Endothelial cell of umbilical vein (primary cell): ENCODE data around the gene WASF3. TPM values are rescaled to one million over a fixed set of nuclear protein-coding genes. Genes with fewer than 3 reads are reported as not detected.
A peak's percentile ranks its signal among the peaks of the same experiment; 100 is the strongest.

ENCODE experiments used
- BruUV-seq: library from RNA; stranded (reverse); fragments of 400-500 nt; replicated peaks from 2 replicates; lab custom pipeline; 2021; lab: Mats Ljungman, UMichigan
- CTCF ChIA-PET: fragments of 300-600, 350-600 bp; sonication (Branson Sonifier 250); formaldehyde crosslinking; loops from one replicate; lab custom pipeline; 2021; ENCODE audit warnings: antibody characterized with exemption, inconsistent platforms; lab: Charles Lee
- POLR2A ChIA-PET: fragments of 300-600, 350-600 bp; sonication (Branson Sonifier 250); formaldehyde crosslinking; loops from one replicate; lab custom pipeline; 2021; ENCODE audit warnings: antibody characterized with exemption, inconsistent platforms; lab: Charles Lee
- DNase-seq: peaks from one replicate; pipeline ENCODE4 v3.0.0-alpha.2; 2011; ENCODE audit warnings: low read depth, low spot score
- FAIRE-seq: peaks from 2 replicates; lab custom pipeline; 2011; peaks lifted over from hg19 to GRCh38; lab: Jason Lieb, UNC
- H2AFZ ChIP-seq: 2 replicates; pipeline ENCODE4 v1.6.0; 2012; ENCODE audit warnings: low read depth, low read length, control low read depth, inconsistent platforms
- H3K27ac ChIP-seq: 2 replicates; pipeline ENCODE4 v1.5.1; 2011; ENCODE audit warnings: low read depth, mild to moderate bottlenecking, control low read depth, low read length, moderate library complexity; ENCODE audit not compliant: insufficient read depth
- H3K27me3 ChIP-seq, 2 experiments: 2 replicates each; pipeline versions ENCODE4 v1.6.0 to v1.6.1; 2011; ENCODE audit warnings: low read length in 2 of 2, mixed read lengths in 1 of 2; ENCODE audit not compliant: control insufficient read depth in 2 of 2, insufficient read depth in 2 of 2
- H3K36me3 ChIP-seq, 2 experiments: 2 replicates in 1 of 2; 3 replicates in 1 of 2; pipeline ENCODE4 v1.5.1; 2011; ENCODE audit warnings: low read length in 2 of 2, mild to moderate bottlenecking in 1 of 2, moderate library complexity in 1 of 2; ENCODE audit not compliant: control insufficient read depth in 2 of 2, insufficient read depth in 2 of 2; ENCODE audit errors: extremely low read depth in 1 of 2
- H3K4me1 ChIP-seq: 3 replicates; pipeline ENCODE4 v1.5.1; 2011; ENCODE audit warnings: mild to moderate bottlenecking, low read length; ENCODE audit not compliant: control insufficient read depth, insufficient read depth; ENCODE audit errors: extremely low read depth
- H3K4me2 ChIP-seq: 2 replicates; pipeline ENCODE4 v1.6.1; 2011; ENCODE audit warnings: low read length, control low read depth, mixed read lengths; ENCODE audit not compliant: insufficient read depth
- H3K4me3 ChIP-seq, 3 experiments: fragments of 200-600 bp in 1 of 3; sonication (generic), shearing (Covaris generic) in 1 of 3; replicated peaks in 1 of 3; 2 replicates each; pipeline ENCODE4 v1.5.1; 2011 to 2016; ENCODE audit warnings: control low read depth in 3 of 3, low read length in 3 of 3, mild to moderate bottlenecking in 2 of 3, inconsistent platforms in 1 of 3, low read depth in 1 of 3, moderate library complexity in 1 of 3; ENCODE audit not compliant: insufficient read depth in 1 of 3
- H3K79me2 ChIP-seq: 2 replicates; pipeline ENCODE4 v1.6.0; 2012; ENCODE audit warnings: low read length, inconsistent platforms; ENCODE audit not compliant: control insufficient read depth, insufficient read depth
- H3K9ac ChIP-seq: replicated peaks from 2 replicates; pipeline ENCODE3; 2011; ENCODE audit warnings: low read length, control low read depth; ENCODE audit not compliant: insufficient read depth; ENCODE audit errors: extremely low read depth
- H3K9me1 ChIP-seq: replicated peaks from 3 replicates; pipeline ENCODE4 v1.6.0; 2011; ENCODE audit warnings: mild to moderate bottlenecking, low read length; ENCODE audit not compliant: control insufficient read depth, insufficient read depth; ENCODE audit errors: extremely low read depth
- H3K9me3 ChIP-seq: replicated peaks from 2 replicates; pipeline ENCODE4 v1.5.1; 2012; ENCODE audit warnings: low read length, inconsistent platforms; ENCODE audit not compliant: control insufficient read depth, insufficient read depth
- H4K20me1 ChIP-seq: replicated peaks from 2 replicates; pipeline ENCODE3; 2011; ENCODE audit warnings: mild to moderate bottlenecking, low read length; ENCODE audit not compliant: control insufficient read depth, insufficient read depth; ENCODE audit errors: extremely low read depth
- EZH2 ChIP-seq: IDR thresholded peaks from 2 replicates; pipeline ENCODE4 v1.6.1; 2012; ENCODE audit warnings: borderline replicate concordance, low read depth, mild to moderate bottlenecking, moderate library complexity, low read length, inconsistent platforms; ENCODE audit not compliant: severe bottlenecking
- FOS ChIP-seq: IDR thresholded peaks from 2 replicates; pipeline ENCODE4 v1.6.1; 2011; ENCODE audit warnings: mild to moderate bottlenecking, low read length, moderate library complexity, borderline replicate concordance; ENCODE audit not compliant: insufficient read depth
- GATA2 ChIP-seq: IDR thresholded peaks from 2 replicates; pipeline ENCODE4 v1.7.0; 2011; ENCODE audit warnings: low read depth, mild to moderate bottlenecking, moderate library complexity, mixed read lengths, low read length; ENCODE audit not compliant: insufficient read length, insufficient read depth
- JUN ChIP-seq: IDR thresholded peaks from 2 replicates; pipeline ENCODE4 v1.6.1; 2011; ENCODE audit warnings: borderline replicate concordance, low read depth; ENCODE audit not compliant: insufficient read length, insufficient read depth
- MAX ChIP-seq: IDR thresholded peaks from 2 replicates; pipeline ENCODE4 v1.6.1; 2011; ENCODE audit not compliant: insufficient read depth, insufficient read length
- MYC ChIP-seq: IDR thresholded peaks from one replicate; pipeline ENCODE4 v1.6.1; 2011; ENCODE audit warnings: mild to moderate bottlenecking, low read depth, low read length
- POLR2A ChIP-seq: IDR thresholded peaks from 2 replicates; pipeline ENCODE4 v1.6.1; 2012; ENCODE audit warnings: low read depth, mild to moderate bottlenecking, control low read depth, low read length
- POLR2AphosphoS5 ChIP-seq: IDR thresholded peaks from 2 replicates; pipeline ENCODE4 v1.6.1; 2012; ENCODE audit warnings: low read depth, mild to moderate bottlenecking, control low read depth, low read length, moderate library complexity; ENCODE audit not compliant: insufficient read depth
- dilution Hi-C: fragments of 300-500 bp; cut with MboI; formaldehyde crosslinking; loops from one replicate; pipeline ENCODE4 v1.15.0; 2019; ENCODE audit warnings: low sequenced_read_pairs; ENCODE audit not compliant: extremely low pct_ligation_motif_present
- intact Hi-C: fragments of 100-400 bp; cut with micrococcal nuclease; formaldehyde crosslinking; loops from one replicate; pipeline ENCODE4 v1.10.0; 2022
- polyA plus RNA-seq, 4 experiments: library from polyadenylated mRNA; depleted of rRNA in 3 of 4; stranded (reverse) in 3 of 4; unstranded in 1 of 4; fragments of >200 nt; gene quantifications; 2 replicates each; pipeline versions ENCODE4 v1.2.1 to v1.2.3, GENCODE V29; 2011 to 2012; ENCODE audit warnings: missing spikeins in 1 of 4
- total RNA-seq: library from RNA; stranded (reverse); gene quantifications from 2 replicates; pipeline ENCODE4 v1.2.3, GENCODE V29; 2021
- TF ChIP-seq, protein P1 (sequence below), 2 donors: IDR thresholded peaks; 1 replicate in 1 of 2; 2 replicates in 1 of 2; pipeline ENCODE4 v1.5.1; 2011; ENCODE audit warnings: low read length in 2 of 2, mild to moderate bottlenecking in 2 of 2, moderate library complexity in 2 of 2, control low read depth in 1 of 2, inconsistent platforms in 1 of 2, low read depth in 1 of 2; ENCODE audit not compliant: insufficient read depth in 1 of 2; ENCODE audit errors: extremely low read depth in 1 of 2

Gene WASF3
- total and polyA plus RNA-seq, 2 donors (not counting 3 experiments of a cell fraction or from before 2014, with no cell fraction given) = 18.5 to 32.4 TPM

DNA sequence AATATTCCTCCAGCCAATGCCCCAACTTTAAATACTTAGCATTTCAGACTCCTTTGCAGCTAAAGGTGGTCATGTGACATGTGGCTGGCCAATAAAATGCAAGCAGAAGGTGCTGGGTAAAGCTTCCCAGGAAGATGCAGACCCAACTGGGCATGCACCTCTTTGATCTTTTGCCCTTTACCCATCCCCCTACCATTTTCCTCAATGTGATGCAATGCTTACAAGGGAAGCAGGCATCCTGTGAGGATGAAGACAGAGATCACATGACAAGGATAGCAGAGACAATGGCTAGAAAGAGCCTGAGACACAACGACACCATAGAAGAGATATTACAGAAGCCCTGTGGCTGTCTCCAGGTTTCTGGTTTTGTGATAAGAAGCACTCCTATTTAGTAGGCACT is 2.1 kb upstream of the WASF3 start:
- H3K79me2 ChIP-seq = peaks cover 21% of the 10 kb centered on the region
- H2AFZ ChIP-seq = no peak overlapping the region
- H4K20me1 ChIP-seq = no peaks in the 10 kb centered on the region
- H3K4me1 ChIP-seq = peaks cover 15% of the 10 kb centered on the region
- dilution Hi-C loops = no loop called here
- no peak overlapping the region for H3K4me2 ChIP-seq
- H3K4me3 ChIP-seq = no peak overlapping the region
- no peaks in the 10 kb centered on the region for H3K9me3 ChIP-seq
- TF ChIP-seq FOS = no peak
- no peak for TF ChIP-seq GATA2
- TF ChIP-seq MYC = no peak
- no peak for TF ChIP-seq MAX
- H3K36me3 ChIP-seq = no peaks in the 10 kb centered on the region
- H3K9ac ChIP-seq = no peak overlapping the region
- FAIRE-seq (no peak), DNase-seq (no peak)
- no peak overlapping the region for H3K27ac ChIP-seq
- no peaks in the 10 kb centered on the region for H3K9me1 ChIP-seq
- CTCF ChIA-PET = interaction anchor here (1.4 kb wide), 1 partner anchor 143 kb away, joined by 6 read pairs; no protein-coding TSS in a partner anchor
- BruUV-seq = no TSS peak
- POLR2A ChIA-PET = no interaction called here
- intact Hi-C loops = loop anchor here (5.0 kb wide), 1 partner anchor 107 kb away; no protein-coding TSS in a partner anchor
- H3K27me3 ChIP-seq = peaks cover 5 to 24% of the 10 kb centered on the region in 2 experiments

- CTCF ChIA-PET = interaction anchor here (0.6 to 3.4 kb wide), 7 partner anchors 34 to 372 kb away, joined by 3 to 31 read pairs (median 9); no protein-coding TSS in a partner anchor
- H3K9ac ChIP-seq = no peak overlapping the region
- intact Hi-C loops = loop anchor here (1.0 to 5.0 kb wide), 5 partner anchors 28 to 370 kb away; no protein-coding TSS in a partner anchor
Observed at GRCh38 chr13:26557051-26557392, 461 bp upstream of the WASF3 start.

More at GRCh38 chr13:26557051-26557392, 461 bp upstream of the WASF3 start:
- Histone ChIP-seq H2AFZ (peak overlapping the region; percentile 99), H3K4me2 (peak overlapping the region; percentile 96), H3K9me3 (no peaks in the 10 kb centered on the region), H3K27me3 (peaks cover 0 to 20% of the 10 kb centered on the region in 2 experiments), H3K4me3 (peak overlapping the region; percentile 20 to 63 (median 24)), H3K79me2 (peaks cover 35% of the 10 kb centered on the region), H3K9me1 (no peaks in the 10 kb centered on the region), H3K27ac (no peak overlapping the region), H3K36me3 (no peaks in the 10 kb centered on the region), H4K20me1 (no peaks in the 10 kb centered on the region), H3K4me1 (peaks cover 29% of the 10 kb centered on the region)
- FAIRE-seq (no peak), DNase-seq (no peak)
- no TSS peak for BruUV-seq
- POLR2A ChIA-PET = no interaction called here
- TF ChIP-seq, protein P1, sequence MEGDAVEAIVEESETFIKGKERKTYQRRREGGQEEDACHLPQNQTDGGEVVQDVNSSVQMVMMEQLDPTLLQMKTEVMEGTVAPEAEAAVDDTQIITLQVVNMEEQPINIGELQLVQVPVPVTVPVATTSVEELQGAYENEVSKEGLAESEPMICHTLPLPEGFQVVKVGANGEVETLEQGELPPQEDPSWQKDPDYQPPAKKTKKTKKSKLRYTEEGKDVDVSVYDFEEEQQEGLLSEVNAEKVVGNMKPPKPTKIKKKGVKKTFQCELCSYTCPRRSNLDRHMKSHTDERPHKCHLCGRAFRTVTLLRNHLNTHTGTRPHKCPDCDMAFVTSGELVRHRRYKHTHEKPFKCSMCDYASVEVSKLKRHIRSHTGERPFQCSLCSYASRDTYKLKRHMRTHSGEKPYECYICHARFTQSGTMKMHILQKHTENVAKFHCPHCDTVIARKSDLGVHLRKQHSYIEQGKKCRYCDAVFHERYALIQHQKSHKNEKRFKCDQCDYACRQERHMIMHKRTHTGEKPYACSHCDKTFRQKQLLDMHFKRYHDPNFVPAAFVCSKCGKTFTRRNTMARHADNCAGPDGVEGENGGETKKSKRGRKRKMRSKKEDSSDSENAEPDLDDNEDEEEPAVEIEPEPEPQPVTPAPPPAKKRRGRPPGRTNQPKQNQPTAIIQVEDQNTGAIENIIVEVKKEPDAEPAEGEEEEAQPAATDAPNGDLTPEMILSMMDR (IDR thresholded peaks at IDR 0.05; ENCODE audit: extremely low read depth in 1 of 2, insufficient read depth in 1 of 2, low read depth in 1 of 2, low read length in 2 of 2) = no peak
- TF ChIP-seq JUN (no peak), GATA2 (no peak), MYC (no peak), FOS (no peak), EZH2 (no peak), POLR2A (no peak), MAX (no peak), POLR2AphosphoS5 (no peak)
- dilution Hi-C loops = no loop called here
